CD14-positive monocyte (primary cell): Measurements from ENCODE around the gene BBS10. TPM values are rescaled to one million over a fixed set of nuclear protein-coding genes. Genes with fewer than 3 reads are reported as not detected.

Source experiments
- DNase-seq, 3 donors: peaks; one replicate each; pipeline ENCODE4 v3.0.0-alpha.2; 2011 to 2022
- H2AFZ ChIP-seq: 2 replicates; pipeline ENCODE4 v1.6.0; 2012; ENCODE audit warnings: mild to moderate bottlenecking, low read depth, low read length, inconsistent platforms; ENCODE audit not compliant: insufficient read depth, poor library complexity, severe bottlenecking
- H3K27ac ChIP-seq, 2 donors: 1 replicate in 1 of 2; 2 replicates in 1 of 2; pipeline ENCODE4 v1.5.1; 2012 to 2013; ENCODE audit warnings: low read length in 2 of 2, control low read depth in 1 of 2, inconsistent platforms in 1 of 2, low read depth in 1 of 2, mild to moderate bottlenecking in 1 of 2
- H3K27me3 ChIP-seq, 2 donors: one replicate each; pipeline versions ENCODE4 v1.6.0 to v1.6.1; 2011 to 2013; ENCODE audit warnings: low read length in 2 of 2; ENCODE audit not compliant: control insufficient read depth in 2 of 2, insufficient read depth in 2 of 2
- H3K36me3 ChIP-seq, 2 donors: replicated peaks in 1 of 2; 1 replicate in 1 of 2; 2 replicates in 1 of 2; pipeline versions ENCODE4 v1.5.1 to v1.6.1; 2012 to 2013; ENCODE audit warnings: low read length in 2 of 2, control low read depth in 1 of 2, inconsistent platforms in 1 of 2, mild to moderate bottlenecking in 1 of 2; ENCODE audit not compliant: insufficient read depth in 2 of 2, control insufficient read depth in 1 of 2
- H3K4me1 ChIP-seq, 2 donors: 1 replicate in 1 of 2; 2 replicates in 1 of 2; pipeline versions ENCODE4 v1.5.1 to v1.6.1; 2012 to 2013; ENCODE audit warnings: low read length in 2 of 2, control low read depth in 1 of 2, inconsistent platforms in 1 of 2, mild to moderate bottlenecking in 1 of 2, moderate library complexity in 1 of 2; ENCODE audit not compliant: insufficient read depth in 2 of 2, control insufficient read depth in 1 of 2
- H3K4me2 ChIP-seq: replicated peaks from 2 replicates; pipeline ENCODE3; 2012; ENCODE audit warnings: low read length, moderate library complexity, mild to moderate bottlenecking; ENCODE audit not compliant: poor library complexity, severe bottlenecking; ENCODE audit errors: extremely low read depth
- H3K4me3 ChIP-seq, 3 experiments: fragments of 200-600 bp in 1 of 3; sonication (generic) in 1 of 3; replicated peaks in 1 of 3; 1 replicate in 2 of 3; 2 replicates in 1 of 3; pipeline ENCODE4 v1.5.1; 2011 to 2013; ENCODE audit warnings: low read length in 3 of 3, mild to moderate bottlenecking in 3 of 3, control low read depth in 2 of 3, low read depth in 2 of 3, inconsistent platforms in 1 of 3, moderate library complexity in 1 of 3
- H3K79me2 ChIP-seq: 2 replicates; pipeline ENCODE4 v1.6.0; 2012; ENCODE audit warnings: mild to moderate bottlenecking, control low read depth, inconsistent platforms, low read length, moderate library complexity; ENCODE audit not compliant: insufficient read depth
- H3K9ac ChIP-seq: 2 replicates; pipeline ENCODE4 v1.6.0; 2017; ENCODE audit warnings: low read length, mild to moderate bottlenecking; ENCODE audit not compliant: insufficient read depth, poor library complexity, severe bottlenecking
- H3K9me3 ChIP-seq, 2 donors: replicated peaks in 1 of 2; 1 replicate in 1 of 2; 2 replicates in 1 of 2; pipeline versions ENCODE4 v1.5.1 to v1.6.1; 2012 to 2013; ENCODE audit warnings: low read length in 2 of 2, control low read depth in 1 of 2; ENCODE audit not compliant: control insufficient read depth in 1 of 2, insufficient read depth in 1 of 2
- H4K20me1 ChIP-seq: 2 replicates; pipeline ENCODE4 v1.6.0; 2012; ENCODE audit warnings: mild to moderate bottlenecking, low read length, control low read depth, moderate library complexity; ENCODE audit not compliant: insufficient read depth
- H3K27ac Mint-ChIP-seq, 7 donors: one replicate each; pipeline ENCODE4 v1.8.0; 2020; ENCODE audit warnings: mild to moderate bottlenecking in 7 of 7, mixed read lengths in 7 of 7, moderate library complexity in 6 of 7, inconsistent platforms in 2 of 7
- H3K27me3 Mint-ChIP-seq, 3 donors: one replicate each; pipeline ENCODE4 v1.8.0; 2021 to 2022; ENCODE audit warnings: low read depth in 3 of 3, mild to moderate bottlenecking in 3 of 3, mixed read lengths in 3 of 3, moderate library complexity in 3 of 3, inconsistent platforms in 1 of 3
- H3K36me3 Mint-ChIP-seq, 2 donors: one replicate each; pipeline ENCODE4 v1.8.0; 2020; ENCODE audit warnings: mixed read lengths in 2 of 2, inconsistent platforms in 1 of 2, mild to moderate bottlenecking in 1 of 2
- H3K4me1 Mint-ChIP-seq: one replicate; pipeline ENCODE4 v1.8.0; 2020; ENCODE audit warnings: mild to moderate bottlenecking, mixed read lengths
- H3K4me3 Mint-ChIP-seq, 2 donors: one replicate each; pipeline ENCODE4 v1.8.0; 2020; ENCODE audit warnings: mild to moderate bottlenecking in 2 of 2, mixed read lengths in 2 of 2, moderate library complexity in 1 of 2
- H3K9me3 Mint-ChIP-seq, 7 donors: one replicate each; pipeline ENCODE4 v1.8.0; 2020 to 2022; ENCODE audit warnings: mixed read lengths in 7 of 7, mild to moderate bottlenecking in 6 of 7, moderate library complexity in 6 of 7, inconsistent platforms in 2 of 7
- WGBS: methylation state at CpG from one replicate; pipeline ENCODE4 v1.1.5; 2013; ENCODE audit warnings: missing lambda C conversion rate; ENCODE audit not compliant: insufficient coverage; 5-methylcytosine and 5-hydroxymethylcytosine counted together
- intact Hi-C, 2 donors: fragments of 100-400 bp; cut with micrococcal nuclease; formaldehyde crosslinking; loops; one replicate each; pipeline versions ENCODE4 v1.15.0 to v1.15.1; 2023
- polyA plus RNA-seq, 3 donors: library from polyadenylated mRNA; depleted of rRNA in 1 of 3; unstranded in 2 of 3; stranded (reverse) in 1 of 3; fragments of 300-500 nt in 2 of 3; fragments of >200 nt in 1 of 3; fragmentation: Illumina TruSeq in 2 of 3; gene quantifications; 1 replicate in 2 of 3; 2 replicates in 1 of 3; pipeline ENCODE4 v1.2.3, GENCODE V29; 2012 to 2021
- TF ChIP-seq, protein P1 (sequence below): fragments of 200-600 bp; IDR thresholded peaks from one replicate; pipeline ENCODE4 v1.8.0; 2022; ENCODE audit warnings: antibody characterized with exemption, mild to moderate bottlenecking

The BBS10 gene
- polyA plus RNA-seq, 3 donors, result 1.4 to 2.6 (median 1.8) TPM

DNA sequence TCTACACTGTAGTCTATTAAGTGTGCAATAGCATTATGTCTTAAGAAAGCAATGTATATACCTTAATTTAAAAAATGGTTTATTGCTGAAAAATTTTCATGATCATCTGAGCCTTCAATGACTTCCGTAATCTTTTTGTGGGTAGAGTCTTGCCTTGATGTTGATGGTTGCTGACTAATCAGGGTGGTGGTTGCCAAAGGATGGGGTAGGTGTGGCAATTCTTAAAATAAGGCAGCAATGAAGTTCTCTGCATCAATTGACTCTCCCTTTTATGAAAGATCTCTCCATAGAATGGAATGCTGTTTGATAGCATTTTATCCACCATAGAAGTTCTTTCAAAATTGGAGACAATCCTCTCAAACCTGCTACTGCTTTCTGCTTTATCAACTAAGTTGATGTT is 41.1 kb downstream of the BBS10 start:
- Histone ChIP-seq H3K4me3 (no peak overlapping the region), H3K27me3 (no peaks in the 10 kb centered on the region), H3K27ac (no peak overlapping the region), H3K9me3 (no peaks in the 10 kb centered on the region), H3K36me3 (no peaks in the 10 kb centered on the region), H4K20me1 (no peaks in the 10 kb centered on the region), H2AFZ (no peak overlapping the region), H3K79me2 (no peaks in the 10 kb centered on the region), H3K9ac (no peak overlapping the region), H3K4me1 (no peaks in the 10 kb centered on the region), H3K4me2 (no peak overlapping the region)
- intact Hi-C loops, result no loop called here
- Mint-ChIP-seq H3K4me3 (no peak overlapping the region), H3K9me3 (peaks cover 0 to 5% (median 0%) of the 10 kb centered on the region in 7 donors), H3K36me3 (no peaks in the 10 kb centered on the region), H3K27me3 (peaks cover 0 to 5% (median 2%) of the 10 kb centered on the region in 3 donors), H3K27ac (no peak overlapping the region), H3K4me1 (no peaks in the 10 kb centered on the region)
- DNase-seq, result no peak
- TF ChIP-seq, protein P1, sequence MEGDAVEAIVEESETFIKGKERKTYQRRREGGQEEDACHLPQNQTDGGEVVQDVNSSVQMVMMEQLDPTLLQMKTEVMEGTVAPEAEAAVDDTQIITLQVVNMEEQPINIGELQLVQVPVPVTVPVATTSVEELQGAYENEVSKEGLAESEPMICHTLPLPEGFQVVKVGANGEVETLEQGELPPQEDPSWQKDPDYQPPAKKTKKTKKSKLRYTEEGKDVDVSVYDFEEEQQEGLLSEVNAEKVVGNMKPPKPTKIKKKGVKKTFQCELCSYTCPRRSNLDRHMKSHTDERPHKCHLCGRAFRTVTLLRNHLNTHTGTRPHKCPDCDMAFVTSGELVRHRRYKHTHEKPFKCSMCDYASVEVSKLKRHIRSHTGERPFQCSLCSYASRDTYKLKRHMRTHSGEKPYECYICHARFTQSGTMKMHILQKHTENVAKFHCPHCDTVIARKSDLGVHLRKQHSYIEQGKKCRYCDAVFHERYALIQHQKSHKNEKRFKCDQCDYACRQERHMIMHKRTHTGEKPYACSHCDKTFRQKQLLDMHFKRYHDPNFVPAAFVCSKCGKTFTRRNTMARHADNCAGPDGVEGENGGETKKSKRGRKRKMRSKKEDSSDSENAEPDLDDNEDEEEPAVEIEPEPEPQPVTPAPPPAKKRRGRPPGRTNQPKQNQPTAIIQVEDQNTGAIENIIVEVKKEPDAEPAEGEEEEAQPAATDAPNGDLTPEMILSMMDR, result no peak
- WGBS, result no CpG with 5 or more reads among the region's 1 CpG

DNA sequence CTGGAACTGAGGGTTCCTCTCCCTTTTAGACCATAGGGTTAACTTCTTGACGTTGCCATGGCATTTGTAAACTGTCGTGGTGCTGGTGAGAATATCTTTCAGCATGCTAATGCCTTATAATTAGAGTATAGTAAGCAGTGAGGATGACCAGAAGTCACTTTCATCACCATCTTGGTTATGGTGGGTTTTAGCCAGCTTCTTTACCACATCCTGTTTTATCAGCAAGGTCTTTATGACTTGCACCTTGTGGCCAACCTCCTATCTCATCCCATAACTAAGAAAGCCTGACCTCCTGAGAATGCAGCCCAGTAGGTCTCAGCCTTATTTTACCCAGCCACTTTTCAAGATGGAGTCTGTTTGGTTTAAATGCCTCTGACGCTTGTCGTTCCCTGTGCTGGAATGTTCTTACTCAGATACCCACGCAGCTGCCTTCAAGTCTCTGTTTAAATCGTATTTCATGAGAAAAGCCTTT is 44.2 kb downstream of the BBS10 start:
- Mint-ChIP-seq H3K4me3 (no peak overlapping the region), H3K36me3 (no peaks in the 10 kb centered on the region), H3K27me3 (peaks cover 0 to 2% (median 2%) of the 10 kb centered on the region in 3 donors), H3K27ac (no peak overlapping the region), H3K4me1 (no peaks in the 10 kb centered on the region), H3K9me3 (peaks cover 0 to 4% (median 0%) of the 10 kb centered on the region in 7 donors)
- no peaks in the 10 kb centered on the region for H3K36me3 ChIP-seq
- H3K79me2 ChIP-seq, result no peaks in the 10 kb centered on the region
- WGBS, result 92% methylated on average over 4 of the region's 6 CpGs
- H4K20me1 ChIP-seq, result no peaks in the 10 kb centered on the region
- intact Hi-C loops, result no loop called here
- H2AFZ ChIP-seq, result no peak overlapping the region
- TF ChIP-seq, protein P1, result no peak
- no peak overlapping the region for H3K4me3 ChIP-seq
- H3K27me3 ChIP-seq, result no peaks in the 10 kb centered on the region
- DNase-seq, result no peak
- H3K9ac ChIP-seq, result no peak overlapping the region
- no peaks in the 10 kb centered on the region for H3K9me3 ChIP-seq
- no peak overlapping the region for H3K27ac ChIP-seq
- no peak overlapping the region for H3K4me2 ChIP-seq
- no peaks in the 10 kb centered on the region for H3K4me1 ChIP-seq
